GM23248 (cell line): ENCODE data around the gene TSPAN5.
"Not testable (repeated sequence)": the region's sequence is repeated elsewhere in the genome, so short reads cannot be mapped to it uniquely, and the experiment has no call there.

Source experiments
- EZH2 ChIP-seq: fragments of 200-600 bp; sonication (generic); IDR thresholded peaks from 2 replicates; pipeline ENCODE4 v1.6.1; 2018; ENCODE audit warnings: antibody characterized with exemption, mild to moderate bottlenecking; ENCODE audit not compliant: insufficient read depth, poor library complexity, severe bottlenecking
- EZH2phosphoT487 ChIP-seq: fragments of 200-600 bp; sonication (generic); IDR thresholded peaks from 2 replicates; pipeline ENCODE4 v1.6.1; 2018; ENCODE audit warnings: antibody characterized with exemption, moderate library complexity, mild to moderate bottlenecking, low read depth; ENCODE audit not compliant: insufficient read depth

DNA sequence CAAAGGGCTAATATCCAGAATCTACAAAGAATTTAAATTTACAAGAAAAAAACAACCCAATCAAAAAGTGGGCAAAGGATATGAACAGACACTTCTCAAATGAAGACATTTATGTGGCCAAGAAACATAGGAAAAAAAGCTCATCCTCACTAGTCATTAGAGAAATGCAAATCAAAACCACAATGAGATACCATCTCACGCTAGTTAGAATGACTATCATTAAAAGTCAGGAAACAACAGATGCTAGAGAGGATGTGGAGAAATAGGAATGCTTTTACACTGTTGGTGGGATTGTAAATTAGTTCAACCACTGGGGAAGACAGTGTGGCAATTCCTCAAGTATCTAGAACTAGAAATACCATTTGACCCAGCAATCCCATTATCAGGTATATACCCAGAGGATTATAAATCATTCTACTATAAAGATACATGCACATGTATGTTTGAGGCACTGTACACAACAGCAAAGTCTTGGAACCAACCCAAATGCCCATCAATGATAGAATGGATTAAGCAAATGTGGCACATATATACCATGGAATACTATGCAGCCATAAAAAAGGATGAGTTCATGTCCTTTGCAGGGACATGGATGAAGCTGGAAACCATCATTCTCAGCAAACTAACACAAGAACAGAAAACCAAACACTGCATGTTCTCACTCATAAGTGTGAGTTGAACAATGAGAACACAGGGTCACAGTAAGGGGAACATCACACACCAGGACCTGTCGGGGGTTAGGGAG, 197.1 kb downstream of the TSPAN5 start:
- not testable (repeated sequence) for TF ChIP-seq EZH2, EZH2phosphoT487
